Stimulated activated CD4-positive, alpha-beta T cell treated with anti-CD3 and anti-CD28 coated beads, TNF-alpha, amount 100 ng/mL, for 1 hour (primary cell): Measurements from ENCODE around the gene PDLIM7.
"Not testable (repeated sequence)": the region's sequence is repeated elsewhere in the genome, so short reads cannot be mapped to it uniquely, and the experiment has no call there.

Experiments
- DNase-seq, 3 donors: peaks; one replicate each; pipeline ENCODE4 v3.0.0-alpha.2; 2020; ENCODE audit warnings: low read depth in 3 of 3, low spot score in 1 of 3

Gene PDLIM7, protein sequence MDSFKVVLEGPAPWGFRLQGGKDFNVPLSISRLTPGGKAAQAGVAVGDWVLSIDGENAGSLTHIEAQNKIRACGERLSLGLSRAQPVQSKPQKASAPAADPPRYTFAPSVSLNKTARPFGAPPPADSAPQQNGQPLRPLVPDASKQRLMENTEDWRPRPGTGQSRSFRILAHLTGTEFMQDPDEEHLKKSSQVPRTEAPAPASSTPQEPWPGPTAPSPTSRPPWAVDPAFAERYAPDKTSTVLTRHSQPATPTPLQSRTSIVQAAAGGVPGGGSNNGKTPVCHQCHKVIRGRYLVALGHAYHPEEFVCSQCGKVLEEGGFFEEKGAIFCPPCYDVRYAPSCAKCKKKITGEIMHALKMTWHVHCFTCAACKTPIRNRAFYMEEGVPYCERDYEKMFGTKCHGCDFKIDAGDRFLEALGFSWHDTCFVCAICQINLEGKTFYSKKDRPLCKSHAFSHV

DNA sequence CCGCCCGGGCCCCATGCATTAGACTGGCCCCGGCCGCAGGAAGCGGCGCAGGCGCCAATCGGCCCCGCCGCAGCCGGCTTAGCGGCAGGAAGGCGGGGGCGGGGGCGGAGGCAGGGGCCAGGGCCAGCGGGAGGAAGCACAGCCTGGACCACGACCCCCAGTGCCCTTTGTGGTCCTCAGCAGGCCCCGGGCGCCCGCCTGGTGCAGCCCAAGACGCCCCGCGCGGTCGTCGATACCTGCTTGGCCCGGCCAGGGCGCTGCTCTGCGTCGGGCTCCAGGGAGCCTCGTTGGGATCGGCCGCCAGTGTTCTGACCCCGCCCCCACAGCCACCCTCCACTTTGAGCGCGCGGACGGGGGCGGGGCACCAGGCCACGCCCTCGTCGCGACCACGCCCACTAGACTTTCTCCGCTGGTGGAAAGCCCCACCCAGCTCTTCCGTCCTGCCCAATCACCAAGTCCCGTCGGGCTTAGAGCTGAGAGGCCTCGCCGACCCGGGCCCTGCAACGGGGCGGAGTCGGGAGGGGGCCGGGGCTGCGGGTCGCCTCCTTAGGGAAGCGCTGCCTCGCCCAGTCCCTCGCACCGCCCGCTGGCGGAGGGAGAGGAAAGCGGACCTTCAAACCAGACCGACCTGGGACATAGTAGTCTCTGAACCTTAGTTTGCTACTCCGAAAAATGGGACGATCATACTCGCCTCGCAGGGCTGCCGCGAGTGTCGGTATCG lies at the start of gene PDLIM7:
Gene PDLIM7 (minus strand): TSS at position 313 of the 721 bp plus-strand sequence. CDS start 1,092 bp downstream, outside the sequence.
- peak; percentile 87 to 95 (median 89) for DNase-seq

DNA sequence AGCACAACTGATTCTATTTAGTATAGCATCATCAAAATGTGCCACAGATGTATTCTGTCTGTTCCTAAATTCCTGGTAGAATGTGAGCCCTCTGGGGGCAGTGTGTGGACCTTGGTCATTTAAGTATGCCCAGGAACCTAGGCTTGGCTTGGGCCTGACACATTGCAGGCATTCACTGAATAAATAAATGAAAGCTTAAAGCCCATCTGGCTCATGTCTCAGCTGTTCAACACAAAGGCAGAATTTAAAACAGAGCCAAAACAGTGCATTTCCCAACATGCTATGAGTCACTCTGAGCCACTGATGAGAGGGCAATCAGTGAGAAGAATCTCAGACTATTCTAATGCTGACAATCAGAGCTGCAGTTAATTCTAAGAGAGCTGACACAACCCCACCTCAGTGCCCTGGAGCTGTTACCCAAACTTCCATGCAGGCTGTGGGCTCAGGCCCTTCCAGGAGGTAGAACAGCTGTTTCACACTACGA lies 48.9 kb upstream of the PDLIM7 start:
- DNase-seq = no peak

DNA sequence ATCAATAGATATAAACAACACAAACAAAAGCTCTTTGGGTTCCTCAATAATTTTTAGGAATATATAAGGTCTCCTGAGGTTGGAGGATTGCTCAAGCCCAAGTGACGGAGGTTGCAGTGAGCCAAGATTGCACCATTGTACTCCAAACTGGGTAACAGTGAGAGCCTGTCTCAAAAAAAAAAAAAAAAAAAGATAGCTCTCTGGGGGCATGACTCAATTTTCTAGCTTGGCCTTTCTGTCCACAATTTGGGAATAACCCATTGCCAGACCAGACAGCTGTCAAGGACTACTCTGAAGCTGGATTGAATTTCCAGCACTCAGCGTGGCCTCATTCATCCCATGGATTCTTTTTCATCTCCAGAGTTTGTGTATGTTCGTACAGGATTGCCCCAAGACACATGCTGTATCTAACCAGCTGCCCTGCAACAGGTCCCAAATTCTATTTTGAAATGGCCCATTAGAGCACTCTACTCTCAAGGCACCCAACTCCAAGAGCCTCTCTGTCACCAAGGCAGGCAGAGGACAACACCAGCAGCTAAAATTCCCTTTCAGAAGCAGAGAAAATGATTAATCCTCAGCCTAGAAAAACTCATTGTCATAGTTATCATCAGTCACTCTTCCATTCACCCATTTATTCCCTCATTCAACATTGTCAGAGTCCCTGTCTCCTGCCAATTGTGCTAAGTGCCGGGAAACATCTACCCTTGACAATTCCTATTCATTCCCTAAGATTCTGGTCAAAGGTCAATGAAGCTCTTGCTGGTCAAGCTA lies 48.3 kb upstream of the PDLIM7 start:
- no peak for DNase-seq

DNA sequence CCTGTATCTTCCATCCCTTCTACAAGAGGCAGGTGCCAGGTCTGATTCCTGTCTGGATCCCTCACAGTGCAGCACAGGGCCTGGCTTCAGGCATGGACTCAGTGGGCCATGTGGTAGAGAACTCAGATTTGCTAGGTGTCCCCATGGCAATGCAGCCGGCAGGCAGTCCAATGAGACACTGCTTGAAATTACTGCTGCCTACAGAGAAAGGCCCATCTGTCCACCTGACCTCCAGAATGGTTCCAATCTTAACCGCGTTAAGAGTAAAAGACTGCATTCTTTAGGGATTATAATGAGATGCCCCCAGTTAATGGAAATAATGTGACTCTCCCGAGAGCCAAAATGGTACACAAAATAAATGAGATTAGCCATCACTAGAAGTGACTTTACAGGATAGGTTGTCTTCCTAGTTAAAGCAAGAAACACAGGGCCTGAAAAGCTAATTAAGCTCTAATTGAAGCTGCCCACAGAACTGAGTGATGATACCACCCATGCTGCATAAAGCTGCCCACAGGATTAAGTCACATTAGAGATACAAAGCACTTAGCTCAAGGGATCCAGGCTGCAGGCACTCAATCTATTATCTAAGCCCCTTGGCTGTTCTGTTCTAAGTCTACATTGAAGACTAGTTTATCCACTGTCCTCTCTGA lies 45.5 kb upstream of the PDLIM7 start:
- DNase-seq = no peak

DNA sequence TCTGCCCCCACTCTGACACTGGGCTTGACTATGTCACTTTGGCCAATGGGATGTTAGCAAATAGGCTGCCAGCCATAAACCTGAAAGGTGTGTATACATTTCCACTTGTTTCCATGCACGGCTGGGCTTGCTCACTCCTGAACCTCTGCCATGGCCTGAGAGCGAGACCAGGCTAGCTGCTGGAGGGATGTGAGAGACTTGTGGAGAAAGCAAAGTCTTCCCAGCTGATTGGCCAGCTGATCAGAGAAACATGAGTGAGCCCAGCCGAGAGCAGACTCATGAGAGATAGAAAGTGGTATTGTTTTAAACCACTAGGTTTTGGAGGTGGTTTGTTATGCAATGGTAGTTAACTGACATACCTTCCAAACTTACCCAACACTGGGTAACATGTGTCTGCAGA lies 43.0 kb upstream of the PDLIM7 start:
- no peak for DNase-seq

DNA sequence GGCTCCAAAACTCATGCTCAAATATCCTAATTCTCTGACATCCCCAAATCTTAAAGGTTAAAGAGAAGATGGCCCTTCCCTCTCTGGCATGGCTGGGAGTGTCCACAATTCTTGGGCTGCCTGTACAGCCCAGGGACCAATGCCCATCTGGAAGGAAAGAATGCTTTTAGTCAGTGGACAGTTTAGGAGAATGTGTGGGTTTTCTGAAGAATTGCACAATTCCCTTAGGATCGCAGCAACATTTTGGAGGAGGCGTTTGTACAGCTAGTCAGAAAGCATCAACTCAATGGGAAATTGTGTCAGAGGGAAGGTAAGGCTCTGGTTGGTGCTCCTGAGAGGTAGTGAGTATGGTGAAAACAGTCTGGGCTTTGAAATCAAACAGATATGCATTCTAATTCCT lies 42.0 kb upstream of the PDLIM7 start:
- no peak for DNase-seq

DNA sequence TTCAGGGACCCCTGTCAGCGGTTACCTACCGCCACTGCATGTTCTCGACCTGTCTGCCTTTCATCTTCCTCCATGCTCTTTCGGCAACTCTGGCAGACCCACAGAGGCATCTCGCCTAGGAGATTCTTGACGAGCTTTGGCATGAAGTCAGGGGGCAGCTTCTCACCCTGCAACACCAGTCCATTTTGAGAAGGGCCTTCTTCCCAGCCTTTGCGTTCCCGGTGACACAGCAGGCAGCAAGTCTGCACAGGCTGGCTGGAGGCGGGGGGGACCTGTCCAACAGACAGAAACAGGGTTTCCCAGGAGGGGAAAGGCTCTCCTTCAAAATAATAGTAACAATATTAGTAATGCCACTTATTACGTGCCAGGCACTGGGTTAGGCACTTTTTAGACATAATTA lies 41.5 kb upstream of the PDLIM7 start:
- no peak for DNase-seq

DNA sequence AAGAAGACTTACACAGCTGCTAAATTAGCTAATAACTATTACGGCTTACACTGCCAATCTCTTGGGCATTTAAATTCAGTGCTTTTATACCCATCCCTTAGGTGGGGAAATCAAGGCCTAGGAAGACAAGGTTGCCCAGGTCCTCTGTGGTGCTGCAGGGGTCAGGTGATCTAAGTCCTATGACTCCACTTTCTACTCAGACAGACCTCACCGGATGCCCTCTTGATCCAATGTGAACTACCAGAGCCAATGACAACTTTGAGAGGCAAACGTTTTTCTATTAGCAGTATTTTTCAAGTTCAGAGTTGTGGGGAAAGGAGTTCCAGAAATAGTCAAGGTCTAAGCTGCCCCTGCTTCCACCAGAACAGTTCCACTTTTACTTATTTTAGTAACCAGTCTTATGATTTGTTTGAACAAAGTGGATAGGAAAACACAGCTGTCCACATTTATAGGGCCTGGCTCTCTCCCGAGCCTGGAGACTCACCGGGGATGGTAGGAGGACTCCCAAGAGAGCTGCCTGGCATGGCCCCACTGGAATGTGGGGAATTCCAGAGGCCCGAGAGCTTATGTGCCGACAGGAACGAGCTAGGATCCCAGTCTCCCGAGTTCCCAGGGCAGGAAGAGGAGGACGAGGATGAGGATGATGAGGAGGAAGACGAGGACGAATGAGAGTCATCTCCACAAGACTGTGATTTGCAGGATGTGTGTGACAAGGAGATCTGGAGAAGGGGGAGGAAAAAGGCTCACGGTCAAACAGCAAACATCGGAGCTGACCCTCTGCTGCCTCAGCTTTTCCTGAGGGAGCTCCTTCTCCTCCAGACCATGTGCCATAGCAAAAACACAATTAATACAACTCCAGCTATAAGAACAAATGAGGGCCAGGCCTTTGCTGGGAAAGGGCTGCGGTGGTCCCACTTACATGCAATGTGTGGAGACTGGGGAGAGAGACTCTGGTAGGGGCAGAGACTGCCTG lies 40.3 kb upstream of the PDLIM7 start:
- no peak for DNase-seq

DNA sequence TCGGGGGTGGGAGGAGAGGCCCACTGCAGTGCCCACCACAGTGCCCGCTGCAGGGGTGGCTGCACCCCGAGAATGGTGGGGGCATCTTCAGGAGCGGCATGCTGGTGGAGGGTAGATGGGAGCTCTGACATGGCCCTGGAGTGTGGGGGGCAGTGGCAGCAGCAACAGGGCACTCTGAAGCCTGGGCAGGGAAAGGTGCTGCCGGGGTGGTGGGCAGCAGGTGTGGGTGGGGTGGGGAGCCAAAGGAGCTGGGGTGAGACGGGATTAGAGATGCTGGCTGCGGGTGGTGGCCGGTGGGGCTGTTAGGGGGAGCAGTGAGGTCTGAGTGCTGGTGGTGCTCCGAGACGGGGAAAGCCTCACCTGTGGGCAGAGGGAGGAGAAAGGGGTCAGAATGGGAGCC lies 39.0 kb upstream of the PDLIM7 start:
- no peak for DNase-seq

DNA sequence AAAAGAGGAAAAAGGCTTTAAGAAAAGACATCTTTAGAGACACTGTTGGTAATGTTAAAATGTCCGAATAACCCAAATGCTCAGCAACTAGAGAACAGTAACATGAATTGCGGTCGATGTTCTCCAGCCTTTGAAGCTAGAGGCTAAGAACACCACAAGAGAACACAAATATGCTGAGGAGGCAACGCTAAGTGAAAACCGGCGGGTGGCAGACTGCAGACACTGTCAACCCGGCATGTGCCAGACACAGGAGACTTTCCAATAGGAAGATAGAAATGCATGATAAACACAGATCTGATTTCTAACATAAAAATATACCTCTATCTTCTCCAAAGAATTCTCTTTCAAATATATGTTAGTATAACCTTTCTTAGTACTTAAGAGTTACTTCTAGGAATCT lies 37.7 kb upstream of the PDLIM7 start:
- DNase-seq = no peak

DNA sequence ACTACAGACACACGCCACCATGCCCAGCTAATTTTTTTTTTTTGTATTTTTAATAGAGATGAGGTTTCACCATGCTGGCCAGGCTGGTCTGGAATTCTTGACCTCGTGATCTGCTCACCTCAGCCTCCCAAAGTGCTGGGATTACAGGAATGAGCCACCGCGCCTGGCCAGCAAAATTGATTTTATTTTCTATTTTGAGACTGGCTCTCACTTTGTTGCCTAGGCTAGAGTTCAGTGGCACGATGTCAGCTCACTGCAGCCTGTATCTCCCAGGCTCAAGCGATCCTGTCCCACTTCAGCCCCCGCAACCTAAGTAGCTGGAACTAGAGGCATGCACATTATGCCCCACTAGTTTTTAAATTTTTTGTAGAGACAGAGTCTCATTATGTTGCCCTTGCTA lies 37.0 kb upstream of the PDLIM7 start:
- not testable (repeated sequence) for DNase-seq

DNA sequence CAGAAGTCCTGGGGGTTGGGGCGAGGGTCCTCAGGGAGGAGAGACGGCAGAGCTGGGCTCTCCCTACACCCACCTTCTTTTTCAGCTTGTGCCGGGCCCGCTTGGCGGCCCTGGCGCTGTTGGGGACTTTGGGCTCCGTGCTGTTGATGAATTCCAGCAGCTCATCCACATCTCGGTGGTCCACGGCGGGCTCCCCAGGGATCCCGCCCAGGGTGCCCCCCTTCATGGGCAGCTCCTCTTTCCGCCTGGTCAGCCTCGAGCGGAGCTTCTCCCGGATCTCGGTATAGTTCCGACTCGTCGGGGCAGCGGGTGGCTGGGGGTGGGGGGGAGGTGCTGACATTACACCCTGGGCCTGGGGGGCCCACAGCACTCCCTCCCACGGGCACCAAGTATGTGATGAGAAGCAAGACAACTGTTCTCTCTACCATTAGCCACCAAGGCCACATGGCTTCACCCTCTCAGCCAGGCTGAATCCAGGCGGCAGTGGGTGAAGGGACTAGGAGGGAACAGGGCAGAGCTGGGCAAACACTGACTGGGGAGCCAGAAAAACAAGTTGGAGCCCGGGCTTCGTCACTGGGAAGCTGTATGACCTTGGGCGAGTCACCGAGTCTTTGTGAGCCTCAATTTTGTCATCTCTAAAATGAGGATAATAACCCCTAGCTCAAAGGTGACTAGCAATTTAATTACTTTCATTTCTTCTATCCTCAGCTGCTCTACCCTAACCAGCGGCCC lies 34.0 kb upstream of the PDLIM7 start:
- DNase-seq = no peak

DNA sequence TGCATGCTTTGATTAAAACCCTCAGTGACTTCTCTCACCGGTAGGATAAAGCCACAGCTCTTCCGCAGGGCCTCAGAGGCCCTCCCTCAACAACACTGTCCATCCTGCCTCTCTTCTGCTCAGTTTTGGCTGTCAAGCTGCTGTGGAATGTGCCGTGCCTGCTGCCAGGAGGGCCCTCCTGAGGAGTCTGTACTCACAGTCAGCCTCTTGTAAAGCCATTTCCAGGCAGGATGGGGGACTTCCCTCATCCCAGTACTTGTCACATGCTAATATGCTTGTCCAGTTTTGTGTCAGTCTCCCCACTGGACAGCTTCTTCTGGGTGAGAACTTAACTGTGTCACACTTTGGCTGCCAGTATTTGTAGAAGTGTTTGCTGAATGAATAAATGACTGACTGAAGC lies 33.2 kb upstream of the PDLIM7 start:
- DNase-seq = no peak

DNA sequence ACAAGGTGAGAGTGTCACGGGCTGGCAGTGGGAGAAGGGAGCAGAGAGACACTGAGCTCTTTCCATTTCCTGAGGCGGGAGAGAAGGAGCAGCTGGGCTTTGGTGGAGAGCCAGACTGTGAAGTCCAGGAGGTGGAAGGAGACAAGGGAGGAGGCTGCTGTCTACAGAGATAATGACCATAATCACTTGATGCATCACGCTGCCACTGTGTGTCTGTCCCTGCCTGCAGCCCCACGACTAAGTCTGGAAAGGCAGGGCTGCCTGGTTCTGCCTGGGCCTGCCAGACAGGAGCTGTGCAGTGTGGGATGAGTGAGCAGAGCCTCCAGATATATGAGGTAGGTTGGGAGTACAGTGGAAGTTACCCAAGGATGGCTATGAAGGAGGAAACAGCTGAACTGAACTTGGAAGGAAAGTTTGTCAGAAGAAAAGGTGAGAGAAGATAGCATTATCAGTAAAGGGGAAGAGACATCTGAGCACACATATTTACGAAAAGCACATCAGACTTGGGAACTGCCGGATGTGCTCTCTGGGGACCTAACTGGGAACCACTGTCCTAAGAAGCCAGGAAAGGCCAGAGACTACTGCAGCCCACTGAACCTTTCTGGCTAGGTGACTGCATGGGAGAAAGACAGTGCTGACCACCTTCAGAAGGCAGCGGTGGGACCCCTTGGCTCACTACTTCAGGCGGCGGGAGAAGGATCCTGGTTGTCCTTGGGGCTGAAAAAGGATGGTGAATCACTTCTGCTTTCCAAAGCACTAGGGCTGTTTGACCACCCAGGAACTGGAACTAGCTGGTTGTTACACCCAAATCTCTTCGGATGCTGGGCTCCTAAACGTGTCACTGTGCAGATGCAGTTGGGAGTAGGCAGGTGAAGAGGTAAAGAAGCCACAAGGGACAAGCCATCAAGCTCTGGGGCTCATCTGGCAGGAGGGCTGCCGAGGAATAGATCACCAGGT lies 32.1 kb upstream of the PDLIM7 start:
- no peak for DNase-seq

DNA sequence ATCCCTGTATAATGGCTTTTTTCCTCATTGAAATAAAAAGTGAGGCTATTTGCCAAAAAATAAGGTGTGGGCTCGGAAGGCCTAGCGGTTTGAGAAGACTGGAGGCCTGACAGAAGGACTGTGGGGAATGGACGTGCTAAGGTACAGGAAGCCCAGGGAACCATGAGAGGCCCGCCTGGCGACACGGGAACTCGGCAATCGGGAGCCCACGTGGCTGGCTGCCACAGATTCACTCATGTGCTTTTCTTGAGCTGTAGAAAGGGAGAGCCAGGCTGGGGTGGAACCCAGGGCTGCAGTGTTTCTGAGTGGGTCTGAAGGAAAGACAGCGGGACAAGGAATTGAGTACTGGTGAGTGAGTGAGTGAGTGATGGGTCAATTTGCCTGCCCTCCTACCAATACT lies 31.2 kb upstream of the PDLIM7 start:
- no peak for DNase-seq

DNA sequence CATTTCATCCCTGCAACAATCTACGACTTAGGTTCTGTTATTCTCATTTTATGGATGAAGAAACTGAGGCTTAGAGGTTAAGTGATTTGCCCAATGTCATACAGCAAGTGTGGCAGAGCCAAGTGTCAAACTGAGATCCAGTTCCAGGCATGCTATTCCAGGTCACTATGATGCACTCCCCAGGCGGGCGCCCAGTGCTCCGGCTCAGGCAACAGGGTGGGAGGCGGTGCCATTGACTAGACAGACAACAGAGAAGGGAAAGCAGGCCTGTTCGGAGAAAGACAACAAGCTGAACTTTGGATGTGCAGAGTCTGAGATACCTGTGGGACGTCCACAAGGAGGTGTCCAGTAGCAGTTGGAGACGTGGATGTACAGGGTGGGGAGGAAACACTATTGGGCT lies 30.2 kb upstream of the PDLIM7 start:
- DNase-seq = no peak

DNA sequence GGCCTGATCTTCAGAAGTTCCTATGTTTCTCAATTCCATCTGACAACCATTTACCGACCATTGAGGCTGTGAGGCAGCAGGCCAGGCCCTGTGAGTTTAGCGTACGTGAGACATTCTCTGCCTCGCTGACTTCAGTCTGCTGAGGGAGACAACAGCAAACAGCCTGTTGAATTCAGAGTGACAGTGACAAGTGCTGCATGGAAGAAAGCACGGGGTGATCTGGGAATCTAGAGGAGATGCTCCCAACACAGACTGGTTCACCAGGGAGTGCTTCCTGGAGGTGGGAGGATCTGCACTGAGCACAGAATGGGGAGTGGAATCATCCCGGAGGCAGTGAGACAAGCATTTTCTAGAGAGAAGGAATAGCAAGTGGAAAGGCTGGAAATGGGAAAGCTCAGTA lies 29.4 kb upstream of the PDLIM7 start:
- DNase-seq = no peak

DNA sequence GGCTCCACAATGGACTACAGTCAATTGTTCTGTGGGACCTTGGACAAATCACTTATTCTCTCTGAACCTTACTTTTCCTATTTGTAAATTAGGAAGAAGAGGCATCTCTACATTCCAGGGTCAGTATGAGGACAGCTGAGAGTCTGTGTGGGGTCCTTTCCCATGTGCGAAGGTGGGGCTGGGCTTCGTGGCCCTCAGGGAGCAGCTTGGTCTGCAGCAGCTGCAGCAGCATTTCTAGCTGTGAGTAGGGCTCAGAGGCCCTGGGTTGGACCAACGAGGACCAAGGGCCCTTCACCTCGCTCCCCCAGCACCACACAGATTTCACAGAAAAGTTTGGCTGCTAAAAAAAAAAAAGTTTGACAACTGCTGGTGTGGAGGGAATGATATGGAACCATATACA lies 28.8 kb upstream of the PDLIM7 start:
- DNase-seq = no peak
